Keratinocyte (primary cell): ENCODE data around the gene NEFH. TPM values are rescaled to one million over a fixed set of nuclear protein-coding genes. Genes with fewer than 3 reads are reported as not detected.

Source experiments
- DNase-seq: peaks from one replicate; pipeline ENCODE4 v3.0.0-alpha.2; 2011; ENCODE audit warnings: low read depth, missing footprints, low spot score
- FAIRE-seq: peaks from 2 replicates; lab custom pipeline; 2011; peaks lifted over from hg19 to GRCh38; lab: Jason Lieb, UNC
- H2AFZ ChIP-seq: 2 replicates; pipeline ENCODE4 v1.6.0; 2012; ENCODE audit warnings: low read length, control low read depth, inconsistent platforms; ENCODE audit not compliant: control insufficient read depth
- H3K27ac ChIP-seq: 2 replicates; pipeline ENCODE4 v1.5.1; 2011; ENCODE audit warnings: low read length; ENCODE audit not compliant: control insufficient read depth, insufficient read depth
- H3K27me3 ChIP-seq: 3 replicates; pipeline ENCODE4 v1.6.0; 2011; ENCODE audit warnings: low read length; ENCODE audit not compliant: control insufficient read depth, insufficient read depth; ENCODE audit errors: extremely low read depth
- H3K36me3 ChIP-seq, 2 experiments: 2 replicates in 1 of 2; 3 replicates in 1 of 2; pipeline ENCODE4 v1.5.1; 2011; ENCODE audit warnings: low read length in 2 of 2, mild to moderate bottlenecking in 1 of 2; ENCODE audit not compliant: control insufficient read depth in 2 of 2, insufficient read depth in 2 of 2; ENCODE audit errors: extremely low read depth in 1 of 2
- H3K4me1 ChIP-seq: 3 replicates; pipeline ENCODE4 v1.5.1; 2011; ENCODE audit warnings: low read length; ENCODE audit not compliant: control insufficient read depth, insufficient read depth; ENCODE audit errors: extremely low read depth
- H3K4me2 ChIP-seq: 3 replicates; pipeline ENCODE4 v1.6.0; 2011; ENCODE audit warnings: low read depth, low read length; ENCODE audit not compliant: control insufficient read depth, insufficient read depth; ENCODE audit errors: extremely low read depth
- H3K4me3 ChIP-seq, 3 experiments: fragments of 200-600 bp in 1 of 3; sonication (generic) in 1 of 3; 2 replicates in 2 of 3; 3 replicates in 1 of 3; pipeline ENCODE4 v1.5.1; 2011 to 2016; ENCODE audit warnings: low read length in 3 of 3, mild to moderate bottlenecking in 3 of 3, control low read depth in 2 of 3, inconsistent platforms in 1 of 3, low read depth in 1 of 3, mixed read lengths in 1 of 3, mixed run types in 1 of 3, moderate library complexity in 1 of 3; ENCODE audit not compliant: control insufficient read depth in 2 of 3, insufficient read depth in 2 of 3; ENCODE audit errors: extremely low read depth in 1 of 3
- H3K79me2 ChIP-seq: 2 replicates; pipeline ENCODE4 v1.6.0; 2012; ENCODE audit warnings: low read length; ENCODE audit not compliant: control insufficient read depth, insufficient read depth
- H3K9ac ChIP-seq: 3 replicates; pipeline ENCODE4 v1.6.0; 2011; ENCODE audit warnings: low read length; ENCODE audit not compliant: control insufficient read depth, insufficient read depth; ENCODE audit errors: extremely low read depth
- H3K9me1 ChIP-seq: 3 replicates; pipeline ENCODE4 v1.6.0; 2011; ENCODE audit warnings: low read length; ENCODE audit not compliant: control insufficient read depth, insufficient read depth; ENCODE audit errors: extremely low read depth
- H3K9me3 ChIP-seq: 2 replicates; pipeline ENCODE4 v1.5.1; 2012; ENCODE audit warnings: low read depth, low read length; ENCODE audit not compliant: control insufficient read depth
- H4K20me1 ChIP-seq: 3 replicates; pipeline ENCODE4 v1.6.0; 2011; ENCODE audit warnings: low read length; ENCODE audit not compliant: control insufficient read depth, insufficient read depth; ENCODE audit errors: extremely low read depth
- CTCF ChIP-seq, 3 experiments: IDR thresholded peaks in 1 of 3; conservative IDR thresholded peaks in 1 of 3; optimal IDR thresholded peaks in 1 of 3; 2 replicates in 2 of 3; 3 replicates in 1 of 3; pipeline versions ENCODE3 to v1.5.1; 2011; ENCODE audit warnings: low read length in 3 of 3, mild to moderate bottlenecking in 3 of 3, moderate library complexity in 2 of 3, control low read depth in 1 of 3, inconsistent platforms in 1 of 3; ENCODE audit not compliant: insufficient read depth in 2 of 3; ENCODE audit errors: extremely low read depth in 1 of 3
- EZH2 ChIP-seq: IDR thresholded peaks from one replicate; pipeline ENCODE4 v1.6.1; 2012; ENCODE audit warnings: inconsistent platforms, mild to moderate bottlenecking, low read length, moderate library complexity
- dilution Hi-C: fragments of 300-500 bp; cut with MboI; formaldehyde crosslinking; loops from one replicate; pipeline ENCODE4 v1.7.0; 2020; ENCODE audit warnings: low sequenced_read_pairs; ENCODE audit not compliant: extremely low pct_ligation_motif_present
- polyA plus RNA-seq, 5 experiments: library from polyadenylated mRNA; depleted of rRNA in 3 of 5; stranded (reverse) in 3 of 5; stranded (forward) in 1 of 5; unstranded in 1 of 5; fragments of >200 nt; gene quantifications; 1 replicate in 1 of 5; 2 replicates in 3 of 5; 3 replicates in 1 of 5; pipeline versions ENCODE4 v1.2.1 to v1.2.3, GENCODE V29; 2011 to 2012; ENCODE audit warnings: missing spikeins in 2 of 5, low read depth in 1 of 5, low replicate concordance in 1 of 5

The NEFH gene
- polyA plus RNA-seq, 1 donor (not counting 4 experiments of a cell fraction or from before 2014, with no cell fraction given) = 0.07 TPM

GRCh38 chr22:29447906-29448305 lies 32.1 kb upstream of the NEFH start:
- Histone ChIP-seq H2AFZ (no peak overlapping the region), H3K79me2 (no peaks in the 10 kb centered on the region), H3K4me3 (no peak overlapping the region), H3K4me1 (no peaks in the 10 kb centered on the region), H3K9ac (no peak overlapping the region), H3K36me3 (no peaks in the 10 kb centered on the region), H4K20me1 (no peaks in the 10 kb centered on the region), H3K4me2 (no peak overlapping the region), H3K9me3 (no peaks in the 10 kb centered on the region), H3K27ac (no peak overlapping the region), H3K27me3 (no peaks in the 10 kb centered on the region), H3K9me1 (no peaks in the 10 kb centered on the region)
- DNase-seq = no peak
- FAIRE-seq = no peak
- dilution Hi-C loops = no loop called here
- no peak for TF ChIP-seq EZH2
- TF ChIP-seq CTCF (optimal IDR thresholded peaks at IDR 0.05 in 1 of 3, IDR thresholded peaks at IDR 0.05 in 1 of 3, conservative IDR thresholded peaks at IDR 0.05 in 1 of 3; ENCODE audit: extremely low read depth in 1 of 3, insufficient read depth in 2 of 3, low read length in 3 of 3) = no peak

- H3K4me2 ChIP-seq = no peak overlapping the region
- H3K27me3 ChIP-seq = peaks cover 7% of the 10 kb centered on the region
- no peak overlapping the region for H2AFZ ChIP-seq
- no peaks in the 10 kb centered on the region for H3K36me3 ChIP-seq
- no peaks in the 10 kb centered on the region for H3K9me3 ChIP-seq
- FAIRE-seq (no peak), DNase-seq (no peak)
- H3K79me2 ChIP-seq = no peaks in the 10 kb centered on the region
- dilution Hi-C loops = no loop called here
- H3K9me1 ChIP-seq = no peaks in the 10 kb centered on the region
- no peak overlapping the region for H3K27ac ChIP-seq
- H3K4me3 ChIP-seq = no peak overlapping the region
- no peak for TF ChIP-seq CTCF (optimal IDR thresholded peaks at IDR 0.05 in 1 of 3, IDR thresholded peaks at IDR 0.05 in 1 of 3, conservative IDR thresholded peaks at IDR 0.05 in 1 of 3; ENCODE audit: extremely low read depth in 1 of 3, insufficient read depth in 2 of 3, low read length in 3 of 3)
- TF ChIP-seq EZH2 = no peak
- no peaks in the 10 kb centered on the region for H3K4me1 ChIP-seq
- H4K20me1 ChIP-seq = no peaks in the 10 kb centered on the region
- H3K9ac ChIP-seq = no peak overlapping the region
Measured at GRCh38 chr22:29449296-29449875, 30.6 kb upstream of the NEFH start.
